Cardiac muscle cell (in vitro differentiated cells and primary cell): ENCODE results near the gene PCNX1. TPM values are rescaled to one million over a fixed set of nuclear protein-coding genes. Genes with fewer than 3 reads are reported as not detected.

Experiments
- DNase-seq, 2 donors: peaks; one replicate each; pipeline versions ENCODE4 v3.0.0 to v3.0.0-alpha.2; 2010 to 2017; ENCODE audit warnings: low read depth in 1 of 2, low spot score in 1 of 2
- H3K27ac ChIP-seq: fragments of 200-600 bp; sonication (generic); 2 replicates; pipeline ENCODE4 v1.5.1; 2016
- H3K27me3 ChIP-seq: fragments of 200-600 bp; sonication (generic); 2 replicates; pipeline ENCODE4 v1.6.0; 2016; ENCODE audit warnings: control low read depth
- H3K36me3 ChIP-seq: fragments of 200-600 bp; sonication (generic); 2 replicates; pipeline ENCODE4 v1.5.1; 2016; ENCODE audit warnings: control low read depth
- H3K4me1 ChIP-seq: fragments of 200-600 bp; sonication (generic); 2 replicates; pipeline ENCODE4 v1.8.1; 2017; ENCODE audit warnings: low read depth, mild to moderate bottlenecking, mixed run types
- H3K4me3 ChIP-seq: fragments of 200-600 bp; sonication (generic); 2 replicates; pipeline ENCODE4 v1.5.1; 2016; ENCODE audit warnings: mild to moderate bottlenecking
- H3K9me3 ChIP-seq: fragments of 200-600 bp; sonication (generic); 2 replicates; pipeline ENCODE4 v1.5.1; 2017; ENCODE audit warnings: low read depth, mild to moderate bottlenecking, control low read depth
- polyA plus RNA-seq: library from polyadenylated mRNA; unstranded; fragments of >200 nt; fragmentation: Nextera tagmentation; extraction: Ambion mirVana; gene quantifications from 2 replicates; pipeline ENCODE4 v1.2.1, GENCODE V29; 2016
- total RNA-seq: library from RNA; depleted of rRNA; stranded (reverse); fragments of >200 nt; gene quantifications from 2 replicates; pipeline ENCODE4 v1.2.3, GENCODE V29; 2016
- TF ChIP-seq, protein P1 (sequence below): IDR thresholded peaks from 2 replicates; pipeline ENCODE4 v1.5.1; 2012; ENCODE audit warnings: low read depth, mild to moderate bottlenecking, low read length

The PCNX1 gene
- total and polyA plus RNA-seq, 2 experiments from 2014 or later = 20.1 to 45.4 TPM

GRCh38 chr14:70976591-70976990 is 69.3 kb downstream of the PCNX1 start:
- H3K4me1 ChIP-seq = peaks cover 18% of the 10 kb centered on the region
- H3K36me3 ChIP-seq = peaks cover 21% of the 10 kb centered on the region
- peak overlapping the region; percentile 48 for H3K27ac ChIP-seq
- TF ChIP-seq, protein P1, sequence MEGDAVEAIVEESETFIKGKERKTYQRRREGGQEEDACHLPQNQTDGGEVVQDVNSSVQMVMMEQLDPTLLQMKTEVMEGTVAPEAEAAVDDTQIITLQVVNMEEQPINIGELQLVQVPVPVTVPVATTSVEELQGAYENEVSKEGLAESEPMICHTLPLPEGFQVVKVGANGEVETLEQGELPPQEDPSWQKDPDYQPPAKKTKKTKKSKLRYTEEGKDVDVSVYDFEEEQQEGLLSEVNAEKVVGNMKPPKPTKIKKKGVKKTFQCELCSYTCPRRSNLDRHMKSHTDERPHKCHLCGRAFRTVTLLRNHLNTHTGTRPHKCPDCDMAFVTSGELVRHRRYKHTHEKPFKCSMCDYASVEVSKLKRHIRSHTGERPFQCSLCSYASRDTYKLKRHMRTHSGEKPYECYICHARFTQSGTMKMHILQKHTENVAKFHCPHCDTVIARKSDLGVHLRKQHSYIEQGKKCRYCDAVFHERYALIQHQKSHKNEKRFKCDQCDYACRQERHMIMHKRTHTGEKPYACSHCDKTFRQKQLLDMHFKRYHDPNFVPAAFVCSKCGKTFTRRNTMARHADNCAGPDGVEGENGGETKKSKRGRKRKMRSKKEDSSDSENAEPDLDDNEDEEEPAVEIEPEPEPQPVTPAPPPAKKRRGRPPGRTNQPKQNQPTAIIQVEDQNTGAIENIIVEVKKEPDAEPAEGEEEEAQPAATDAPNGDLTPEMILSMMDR = no peak
- DNase-seq = no peak
- no peaks in the 10 kb centered on the region for H3K27me3 ChIP-seq
- no peaks in the 10 kb centered on the region for H3K9me3 ChIP-seq
- H3K4me3 ChIP-seq = no peak overlapping the region

- peaks cover 20% of the 10 kb centered on the region for H3K4me1 ChIP-seq
- H3K36me3 ChIP-seq = peaks cover 12% of the 10 kb centered on the region
- no peak overlapping the region for H3K27ac ChIP-seq
- no peaks in the 10 kb centered on the region for H3K27me3 ChIP-seq
- H3K4me3 ChIP-seq = no peak overlapping the region
- H3K9me3 ChIP-seq = no peaks in the 10 kb centered on the region
- DNase-seq = no peak
- TF ChIP-seq, protein P1 = no peak
Observed at GRCh38 chr14:70981000-70981952, 74.0 kb downstream of the PCNX1 start.

GRCh38 chr14:70982200-70982599 is 74.9 kb downstream of the PCNX1 start:
- Histone ChIP-seq H3K4me3 (no peak overlapping the region), H3K9me3 (no peaks in the 10 kb centered on the region), H3K27me3 (no peaks in the 10 kb centered on the region), H3K4me1 (peaks cover 29% of the 10 kb centered on the region), H3K36me3 (peaks cover 7% of the 10 kb centered on the region), H3K27ac (peak overlapping the region; percentile 11)
- no peak for DNase-seq
- TF ChIP-seq, protein P1 = no peak

- no peaks in the 10 kb centered on the region for H3K27me3 ChIP-seq
- peaks cover 32% of the 10 kb centered on the region for H3K4me1 ChIP-seq
- TF ChIP-seq, protein P1 = no peak
- peak in 1 of 2 donors; percentile 55 for DNase-seq
- peak overlapping the region; percentile 31 for H3K27ac ChIP-seq
- H3K9me3 ChIP-seq = no peaks in the 10 kb centered on the region
- H3K36me3 ChIP-seq = no peaks in the 10 kb centered on the region
- H3K4me3 ChIP-seq = no peak overlapping the region
Observed at GRCh38 chr14:70987041-70987440, 79.8 kb downstream of the PCNX1 start.

- H3K4me3 ChIP-seq = no peak overlapping the region
- TF ChIP-seq, protein P1 = no peak
- DNase-seq = no peak
Observed at GRCh38 chr14:70988452-70988851, 81.2 kb downstream of the PCNX1 start.

More at GRCh38 chr14:70988452-70988851, 81.2 kb downstream of the PCNX1 start:
- Histone ChIP-seq H3K27ac (peak overlapping the region; percentile 61), H3K9me3 (no peaks in the 10 kb centered on the region), H3K4me1 (peaks cover 32% of the 10 kb centered on the region), H3K36me3 (no peaks in the 10 kb centered on the region), H3K27me3 (no peaks in the 10 kb centered on the region)
